Activated T-cell treated with anti-CD3 and anti-CD28 coated beads, Interleukin-2, amount 50 U/mL, for 72 hours (primary cell): ENCODE data around the gene DNAJC2. TPM values are rescaled to one million over a fixed set of nuclear protein-coding genes. Genes with fewer than 3 reads are reported as not detected.
A peak's percentile ranks its signal among the peaks of the same experiment; 100 is the strongest.
"Not testable (repeated sequence)": the region's sequence is repeated elsewhere in the genome, so short reads cannot be mapped to it uniquely, and the experiment has no call there.

Source experiments
- ATAC-seq, 2 donors: fragments of 150-1000 bp; cut with Tn5 transposase; replicated peaks in 1 of 2; 2 replicates each; pipeline ENCODE4 v1.10.0; 2021; ENCODE audit warnings: moderate library complexity in 2 of 2, mild to moderate bottlenecking in 1 of 2
- DNase-seq, 2 donors: peaks; one replicate each; pipeline ENCODE4 v3.0.0; 2021 to 2022; ENCODE audit warnings: mixed read lengths in 1 of 2
- H3K27ac Mint-ChIP-seq: one replicate; pipeline ENCODE4 v1.8.0; 2022; ENCODE audit warnings: mild to moderate bottlenecking, moderate library complexity, mixed read lengths
- H3K27me3 Mint-ChIP-seq: one replicate; pipeline ENCODE4 v1.8.0; 2022; ENCODE audit warnings: low read depth, mixed read lengths
- H3K36me3 Mint-ChIP-seq, 2 donors: one replicate each; pipeline ENCODE4 v1.8.0; 2022; ENCODE audit warnings: mixed read lengths in 2 of 2, mild to moderate bottlenecking in 1 of 2; ENCODE audit not compliant: insufficient read depth in 2 of 2
- H3K4me1 Mint-ChIP-seq: one replicate; pipeline ENCODE4 v1.8.0; 2022; ENCODE audit warnings: low read depth, mixed read lengths
- H3K4me3 Mint-ChIP-seq, 2 donors: one replicate each; pipeline ENCODE4 v1.8.0; 2022; ENCODE audit warnings: mild to moderate bottlenecking in 2 of 2, mixed read lengths in 2 of 2, moderate library complexity in 2 of 2
- H3K9me3 Mint-ChIP-seq, 2 donors: one replicate each; pipeline ENCODE4 v1.8.0; 2022; ENCODE audit warnings: mixed read lengths in 2 of 2
- total RNA-seq, 2 donors: library from RNA; stranded (reverse); gene quantifications; one replicate each; pipeline ENCODE4 v1.2.3, GENCODE V29; 2022

DNAJC2 gene
- total RNA-seq, 2 donors from 2014 or later, result 37.5 to 43.6 TPM

DNA sequence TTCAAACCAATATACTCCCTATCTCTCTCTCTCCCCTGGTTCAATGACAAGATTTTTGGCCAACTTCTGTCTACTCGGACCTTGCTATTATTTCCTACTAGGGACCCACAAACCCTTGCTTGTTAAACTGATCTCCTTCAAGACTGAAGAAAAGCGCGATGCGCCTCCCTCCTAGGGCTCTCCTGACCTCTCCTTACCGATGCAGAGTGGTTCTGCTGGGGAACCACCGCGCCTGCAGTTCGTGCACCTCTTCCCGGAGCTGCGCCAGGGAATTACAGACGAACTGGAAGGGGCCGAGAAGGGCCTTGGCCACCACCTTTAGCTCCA lies 65.0 kb downstream of the DNAJC2 start:
- Mint-ChIP-seq H3K4me3 (peak overlapping the region; percentile 89 to 96), H3K4me1 (peaks cover 15% of the 10 kb centered on the region), H3K27ac (peak overlapping the region; percentile 27)
- H3K9me3 Mint-ChIP-seq, H3K36me3 Mint-ChIP-seq, H3K27me3 Mint-ChIP-seq: not testable (repeated sequence)
- ATAC-seq (peak; percentile 25 to 36), DNase-seq (peak in 1 of 2 donors; percentile 21)

DNA sequence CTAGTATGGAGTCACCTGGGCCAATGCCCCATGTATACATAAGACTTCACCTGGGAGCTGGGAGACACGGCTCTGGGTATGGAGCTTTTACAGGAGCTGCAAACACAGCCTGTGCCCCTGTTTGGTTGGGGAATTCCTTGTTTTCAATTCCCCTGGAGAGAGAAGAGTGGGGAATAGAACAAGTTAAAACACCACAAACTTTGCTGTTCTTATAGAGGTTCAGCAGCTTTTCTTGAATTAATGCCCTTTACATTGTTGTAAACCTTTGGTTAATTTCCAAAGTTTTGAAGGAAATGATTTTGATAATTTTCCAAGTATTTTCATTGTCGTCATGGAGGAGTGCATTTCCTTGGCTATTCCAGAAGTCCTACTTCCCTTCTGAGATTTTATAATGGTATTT lies 66.4 kb downstream of the DNAJC2 start:
- not testable (repeated sequence) for H3K36me3 Mint-ChIP-seq, H3K27me3 Mint-ChIP-seq, H3K9me3 Mint-ChIP-seq, DNase-seq, ATAC-seq, H3K27ac Mint-ChIP-seq
- Mint-ChIP-seq H3K4me3 (peak overlapping the region in 1 of 2 donors; percentile 57), H3K4me1 (peaks cover 15% of the 10 kb centered on the region)

DNA sequence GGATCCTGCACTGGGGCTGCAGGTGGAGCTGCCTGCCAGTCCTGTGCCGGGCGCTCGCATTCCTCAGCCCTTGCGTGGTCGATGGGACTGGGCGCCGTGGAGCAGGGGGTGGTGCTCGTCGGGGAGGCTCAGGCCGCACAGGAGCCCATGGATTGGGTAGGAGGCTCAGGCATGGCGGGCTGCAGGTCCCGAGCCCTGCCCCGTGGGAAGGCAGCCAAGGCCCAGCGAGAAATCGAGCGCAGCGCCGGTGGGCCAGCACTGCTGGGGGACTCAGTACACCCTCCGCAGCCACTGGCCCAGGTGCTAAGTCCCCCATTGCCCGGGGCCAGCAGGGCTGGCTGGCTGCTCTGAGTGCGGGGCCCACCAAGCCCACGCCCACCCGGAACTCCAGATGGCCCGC lies 69.7 kb downstream of the DNAJC2 start:
- DNase-seq, ATAC-seq, H3K4me3 Mint-ChIP-seq, H3K27ac Mint-ChIP-seq, H3K36me3 Mint-ChIP-seq, H3K9me3 Mint-ChIP-seq, H3K4me1 Mint-ChIP-seq, H3K27me3 Mint-ChIP-seq: not testable (repeated sequence)

DNA sequence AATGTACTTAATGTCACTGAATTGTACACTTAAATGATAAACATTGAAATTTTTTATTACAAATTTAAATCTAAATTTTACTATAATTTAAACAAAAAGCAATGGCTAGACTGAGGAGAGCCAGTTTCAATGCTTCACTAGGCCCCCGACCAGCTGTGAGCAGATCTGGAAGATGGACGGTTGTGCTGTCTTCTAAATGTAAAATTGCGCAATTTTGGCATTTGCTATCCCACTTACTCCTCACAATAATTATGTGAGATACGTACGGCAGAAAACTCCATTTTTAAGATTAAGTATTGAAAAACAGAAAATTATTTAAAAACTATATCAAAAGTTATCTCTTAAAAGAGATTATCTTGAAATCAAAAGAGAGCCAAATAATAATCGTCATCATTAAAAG lies 71.2 kb downstream of the DNAJC2 start:
- not testable (repeated sequence) for ATAC-seq, H3K27me3 Mint-ChIP-seq, H3K27ac Mint-ChIP-seq, H3K9me3 Mint-ChIP-seq, H3K4me1 Mint-ChIP-seq, H3K4me3 Mint-ChIP-seq, DNase-seq, H3K36me3 Mint-ChIP-seq

DNA sequence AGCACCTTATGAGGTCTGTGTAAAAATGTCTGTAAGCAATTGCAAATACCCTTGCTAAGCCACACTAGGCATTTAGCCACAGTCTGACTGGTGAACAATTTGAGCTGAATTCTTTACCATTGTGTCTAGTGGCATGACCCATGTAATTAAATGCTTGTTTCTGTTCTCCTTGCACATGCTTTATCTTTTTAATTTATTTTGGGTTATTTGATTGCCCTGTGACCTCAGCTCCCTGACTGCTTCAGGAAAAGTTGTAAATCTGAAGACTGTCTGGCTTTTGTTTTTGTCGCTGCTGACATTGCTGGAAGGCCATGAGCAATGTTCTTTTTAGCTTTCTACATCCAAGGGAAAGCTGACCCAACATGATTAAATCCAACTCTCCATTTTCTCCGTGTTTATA lies 78.3 kb downstream of the DNAJC2 start:
- H3K27me3 Mint-ChIP-seq, H3K9me3 Mint-ChIP-seq, H3K4me3 Mint-ChIP-seq, H3K27ac Mint-ChIP-seq, ATAC-seq, H3K36me3 Mint-ChIP-seq, DNase-seq, H3K4me1 Mint-ChIP-seq: not testable (repeated sequence)

DNA sequence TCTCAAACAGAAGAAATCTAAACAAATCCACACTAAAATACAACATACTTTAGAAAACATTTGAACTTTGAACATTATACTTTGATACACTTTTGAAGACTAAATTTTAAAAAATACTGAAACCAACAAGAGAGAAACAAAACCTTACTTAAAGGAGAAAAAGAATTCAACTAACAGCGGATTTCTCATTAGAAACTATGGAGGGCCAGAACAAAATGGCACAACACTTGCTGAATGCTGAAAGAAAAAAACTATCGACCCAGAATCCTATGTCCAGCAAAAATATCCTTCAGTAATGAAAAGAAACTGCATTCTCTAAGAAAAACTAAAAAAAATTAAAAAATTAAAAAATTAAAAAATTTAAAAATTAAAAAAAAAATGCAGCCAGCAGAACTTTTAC lies 80.5 kb downstream of the DNAJC2 start:
- not testable (repeated sequence) for H3K4me1 Mint-ChIP-seq, H3K4me3 Mint-ChIP-seq, DNase-seq, H3K27me3 Mint-ChIP-seq, H3K36me3 Mint-ChIP-seq, H3K27ac Mint-ChIP-seq, ATAC-seq, H3K9me3 Mint-ChIP-seq

Other genes starting within 250 kb of the DNAJC2 start
- gene NAPEPLD, start 195.7 kb downstream of the DNAJC2 start, total RNA-seq, result 10 to 100 TPM in 1 of 2 donors, 1 to 10 TPM in 1; 8.1 to 10.9 TPM
- 10 to 100 TPM; 89.7 to 96.1 TPM for gene PMPCB, start 47.3 kb downstream of the DNAJC2 start, total RNA-seq
- gene PSMC2, start 2.9 kb upstream of the DNAJC2 start, total RNA-seq, result 100 to 1,000 TPM; 132 to 166 TPM
- gene SLC26A5, start 101.4 kb upstream of the DNAJC2 start, total RNA-seq, result not detected